Mesothelial cell of epicardium (in vitro differentiated cells): Measurements from ENCODE around the gene B3GALT5. TPM values are rescaled to one million over a fixed set of nuclear protein-coding genes. Genes with fewer than 3 reads are reported as not detected.

Source experiments
- DNase-seq, 2 experiments: peaks; one replicate each; pipeline ENCODE4 v3.0.0; 2021; ENCODE audit warnings: low spot score in 2 of 2; ENCODE audit not compliant: unreplicated experiment in 2 of 2
- H3K27ac Mint-ChIP-seq: 2 replicates; pipeline ENCODE4 v1.8.0; 2021; ENCODE audit warnings: mixed read lengths
- H3K27me3 Mint-ChIP-seq: 2 replicates; pipeline ENCODE4 v1.8.0; 2021; ENCODE audit warnings: low read depth, mixed read lengths
- H3K36me3 Mint-ChIP-seq: 2 replicates; pipeline ENCODE4 v1.8.0; 2021; ENCODE audit warnings: mixed read lengths
- H3K4me1 Mint-ChIP-seq: 2 replicates; pipeline ENCODE4 v1.8.0; 2021; ENCODE audit warnings: mixed read lengths
- H3K4me3 Mint-ChIP-seq: 2 replicates; pipeline ENCODE4 v1.8.0; 2021; ENCODE audit warnings: mild to moderate bottlenecking, moderate library complexity, mixed read lengths
- H3K9me3 Mint-ChIP-seq: 2 replicates; pipeline ENCODE4 v1.8.0; 2021; ENCODE audit warnings: mixed read lengths
- CTCF ChIP-seq: fragments of 200-600 bp; sonication (generic); IDR thresholded peaks from one replicate; pipeline ENCODE4 v1.5.0; 2021; ENCODE audit warnings: antibody characterized with exemption; ENCODE audit not compliant: unreplicated experiment
- total RNA-seq: library from RNA; stranded (reverse); gene quantifications from 3 replicates; pipeline ENCODE4 v1.2.1, GENCODE V29; 2021

Gene B3GALT5
- total RNA-seq, 1 donor from 2014 or later, result 6.8 TPM

GRCh38 chr21:39667353-39667891 lies 54.7 kb downstream of the B3GALT5 start:
- DNase-seq, result no peak
- Mint-ChIP-seq H3K9me3 (peaks cover 3% of the 10 kb centered on the region), H3K4me3 (no peak overlapping the region), H3K27ac (no peak overlapping the region), H3K27me3 (no peaks in the 10 kb centered on the region), H3K36me3 (peaks cover 16% of the 10 kb centered on the region), H3K4me1 (peaks cover 22% of the 10 kb centered on the region)
- no peak for TF ChIP-seq CTCF

- H3K4me1 Mint-ChIP-seq, result peaks cover 23% of the 10 kb centered on the region
- DNase-seq, result no peak
- H3K4me3 Mint-ChIP-seq, result no peak overlapping the region
- no peaks in the 10 kb centered on the region for H3K27me3 Mint-ChIP-seq
- no peak for TF ChIP-seq CTCF
- H3K27ac Mint-ChIP-seq, result no peak overlapping the region
- H3K36me3 Mint-ChIP-seq, result peaks cover 16% of the 10 kb centered on the region
- H3K9me3 Mint-ChIP-seq, result peaks cover 3% of the 10 kb centered on the region
Observed at GRCh38 chr21:39668369-39668768, 55.6 kb downstream of the B3GALT5 start.

GRCh38 chr21:39669485-39669884 lies 56.7 kb downstream of the B3GALT5 start:
- TF ChIP-seq CTCF, result no peak
- DNase-seq, result no peak
- Mint-ChIP-seq H3K4me3 (no peak overlapping the region), H3K4me1 (peaks cover 34% of the 10 kb centered on the region), H3K27me3 (no peaks in the 10 kb centered on the region), H3K36me3 (peaks cover 11% of the 10 kb centered on the region), H3K27ac (no peak overlapping the region), H3K9me3 (peaks cover 3% of the 10 kb centered on the region)

- no peak for DNase-seq
Observed at GRCh38 chr21:39669976-39670661, 57.4 kb downstream of the B3GALT5 start.

GRCh38 chr21:39670701-39671100 lies 58.0 kb downstream of the B3GALT5 start:
- DNase-seq, result no peak
- Mint-ChIP-seq H3K9me3 (peaks cover 3% of the 10 kb centered on the region), H3K4me1 (peaks cover 46% of the 10 kb centered on the region), H3K27ac (peak overlapping the region; percentile 27), H3K4me3 (no peak overlapping the region), H3K36me3 (no peaks in the 10 kb centered on the region), H3K27me3 (no peaks in the 10 kb centered on the region)
- no peak for TF ChIP-seq CTCF

More at GRCh38 chr21:39669976-39670661, 57.4 kb downstream of the B3GALT5 start:
- Mint-ChIP-seq H3K9me3 (peaks cover 3% of the 10 kb centered on the region), H3K27ac (peak overlapping the region; percentile 55), H3K36me3 (peaks cover 5% of the 10 kb centered on the region), H3K4me1 (peaks cover 40% of the 10 kb centered on the region), H3K27me3 (no peaks in the 10 kb centered on the region), H3K4me3 (no peak overlapping the region)
- no peak for TF ChIP-seq CTCF
